ENCODE measurements around the gene ABL1.

Gene ABL1

GRCh38 chr9:130899051-130899748, 64.1 kb downstream of the ABL1 start (continued):
- no peak for TF ChIP-seq ZNF70 (CRISPR knock-in tag; IDR thresholded peaks at IDR 0.05)
- no peak for TF ChIP-seq TOX (CRISPR knock-in tag; IDR thresholded peaks at IDR 0.05; ENCODE audit: borderline replicate concordance)
- no peak for TF ChIP-seq ZNF8 (CRISPR knock-in tag; IDR thresholded peaks at IDR 0.05)
- no peak for TF ChIP-seq ISL1 (CRISPR knock-in tag; IDR thresholded peaks at IDR 0.05)
- no peak for TF ChIP-seq CREB5 (CRISPR knock-in tag; IDR thresholded peaks at IDR 0.05; ENCODE audit: low read depth)

GRCh38 chr9:130900701-130901497, 65.8 kb downstream of the ABL1 start:
- ATAC-seq: no peak
- TF ChIP-seq ARNTL (CRISPR knock-in tag; IDR thresholded peaks at IDR 0.05; ENCODE audit: borderline replicate concordance, low read depth) (no peak), OSR1 (CRISPR knock-in tag; IDR thresholded peaks at IDR 0.05) (no peak)

GRCh38 chr9:130901498-130902203, 66.6 kb downstream of the ABL1 start:
- no peak for ATAC-seq
- TF ChIP-seq BACH2 (CRISPR knock-in tag; IDR thresholded peaks at IDR 0.05; ENCODE audit: borderline replicate concordance): no peak

GRCh38 chr9:130902204-130903185, 67.4 kb downstream of the ABL1 start:
- TF ChIP-seq ESRRG (CRISPR knock-in tag; IDR thresholded peaks at IDR 0.05) (no peak), TSHZ2 (CRISPR knock-in tag; IDR thresholded peaks at IDR 0.05) (no peak), CREB5 (CRISPR knock-in tag; IDR thresholded peaks at IDR 0.05; ENCODE audit: low read depth) (no peak), TOX (CRISPR knock-in tag; IDR thresholded peaks at IDR 0.05; ENCODE audit: borderline replicate concordance) (no peak), PPARA (CRISPR knock-in tag; IDR thresholded peaks at IDR 0.05; ENCODE audit: borderline replicate concordance) (no peak), RARB (CRISPR knock-in tag; IDR thresholded peaks at IDR 0.05) (no peak), ZC3H10 (CRISPR knock-in tag; IDR thresholded peaks at IDR 0.05) (no peak), ZFP3 (CRISPR knock-in tag; IDR thresholded peaks at IDR 0.05) (no peak), ZNF70 (CRISPR knock-in tag; IDR thresholded peaks at IDR 0.05) (no peak), CSDC2 (CRISPR knock-in tag; IDR thresholded peaks at IDR 0.05) (no peak), CSRNP3 (CRISPR knock-in tag; IDR thresholded peaks at IDR 0.05) (no peak), OSR1 (CRISPR knock-in tag; IDR thresholded peaks at IDR 0.05) (no peak), PATZ1 (CRISPR knock-in tag; IDR thresholded peaks at IDR 0.05; ENCODE audit: borderline replicate concordance) (no peak), ZFP30 (CRISPR knock-in tag; IDR thresholded peaks at IDR 0.05) (no peak), ISL1 (CRISPR knock-in tag; IDR thresholded peaks at IDR 0.05) (no peak)
- ATAC-seq: no peak
